ENCODE measurements around the gene PCMT1.
"Not testable (repeated sequence)": the region's sequence is repeated elsewhere in the genome, so short reads cannot be mapped to it uniquely, and the experiment has no call there.

PCMT1 gene

GRCh38 chr6:149823013-149823412 is 73.5 kb downstream of the PCMT1 start:
- DNase-seq, result no peak

DNA sequence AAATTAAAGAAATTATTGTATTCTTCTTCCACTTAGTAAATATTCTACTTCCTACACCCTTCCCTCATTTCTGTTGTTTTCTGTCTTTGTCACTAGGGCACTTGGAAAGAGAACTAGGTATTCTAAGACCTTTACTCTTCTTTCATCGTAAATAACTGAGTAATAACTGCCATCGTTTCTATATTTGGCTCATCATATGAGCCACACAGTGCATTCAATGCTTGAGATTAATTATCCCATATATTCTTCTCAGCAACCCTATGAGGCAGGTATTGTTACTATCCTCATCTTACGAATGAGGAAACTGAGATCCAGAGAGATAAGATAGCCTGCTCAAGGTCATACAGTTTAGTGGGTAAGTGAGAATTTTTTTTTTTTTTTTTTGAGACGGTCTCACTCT is 75.8 kb downstream of the PCMT1 start:
- DNase-seq, result no peak

- no peak for DNase-seq
Measured at GRCh38 chr6:149830731-149831307, 81.3 kb downstream of the PCMT1 start.

GRCh38 chr6:149831308-149831820 is 81.8 kb downstream of the PCMT1 start:
- DNase-seq, result no peak

DNA sequence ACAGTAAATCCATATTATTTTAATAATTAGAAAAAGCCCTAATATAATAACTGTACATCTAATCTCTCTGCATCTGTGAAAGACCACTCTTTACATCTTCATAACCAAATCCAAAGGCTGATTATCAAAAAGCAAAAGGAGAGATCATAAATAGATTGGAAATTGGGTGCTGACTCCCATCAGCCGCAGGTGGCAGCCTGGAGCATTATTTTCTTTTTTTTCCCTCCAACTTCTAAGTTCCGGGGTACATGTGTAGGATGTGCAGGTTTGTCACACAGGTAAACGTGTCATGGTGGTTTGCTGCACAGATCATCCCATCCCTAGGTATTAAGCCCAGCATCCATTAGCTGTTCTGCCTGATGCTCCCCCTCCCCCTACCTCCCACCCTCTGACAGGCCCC is 84.1 kb downstream of the PCMT1 start:
- DNase-seq, result no peak

DNA sequence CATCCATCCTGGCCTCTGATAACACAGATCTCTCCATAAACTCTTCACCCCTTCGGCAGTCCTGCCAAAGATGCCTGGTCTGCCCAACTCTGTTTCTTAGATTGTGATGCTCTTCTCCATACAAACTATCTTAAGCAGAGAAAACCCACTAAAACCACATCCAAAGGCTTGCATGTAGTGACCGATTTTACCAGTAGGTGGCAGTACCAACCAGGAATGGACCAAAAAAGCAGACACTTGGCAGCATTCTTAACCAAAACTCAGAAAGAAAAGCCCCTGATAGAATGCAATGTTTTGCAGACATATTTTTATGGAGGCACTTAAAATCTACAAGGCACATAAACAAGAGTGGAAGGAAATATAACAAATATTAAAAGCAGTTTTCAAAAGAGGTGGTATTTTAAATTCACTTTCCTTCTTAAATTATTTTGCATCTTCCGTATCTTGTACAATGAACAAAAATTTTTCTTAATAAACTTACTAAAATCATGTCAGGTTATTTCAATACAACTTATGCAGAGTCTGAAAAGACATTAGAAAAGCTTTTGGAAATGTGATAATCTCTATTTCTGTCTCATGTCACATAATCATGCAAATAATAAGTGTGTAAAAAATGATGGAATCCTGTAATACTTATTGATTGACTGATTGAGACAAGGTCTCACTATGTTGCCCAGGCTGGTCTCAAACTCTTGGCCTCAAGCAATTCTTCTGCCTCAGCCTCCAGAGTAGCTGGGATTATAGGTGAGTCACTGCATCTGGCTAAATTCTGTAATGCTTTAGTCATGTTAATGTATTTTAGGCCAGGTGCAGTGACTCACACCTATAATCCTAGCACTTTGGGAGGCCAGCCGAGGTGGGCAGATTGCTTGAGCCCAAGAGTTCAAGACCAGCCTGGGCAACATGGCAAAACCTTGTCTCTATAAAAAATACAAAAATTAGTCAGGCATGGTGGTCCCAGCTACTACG is 85.3 kb downstream of the PCMT1 start:
- DNase-seq, result peak; percentile 24

DNA sequence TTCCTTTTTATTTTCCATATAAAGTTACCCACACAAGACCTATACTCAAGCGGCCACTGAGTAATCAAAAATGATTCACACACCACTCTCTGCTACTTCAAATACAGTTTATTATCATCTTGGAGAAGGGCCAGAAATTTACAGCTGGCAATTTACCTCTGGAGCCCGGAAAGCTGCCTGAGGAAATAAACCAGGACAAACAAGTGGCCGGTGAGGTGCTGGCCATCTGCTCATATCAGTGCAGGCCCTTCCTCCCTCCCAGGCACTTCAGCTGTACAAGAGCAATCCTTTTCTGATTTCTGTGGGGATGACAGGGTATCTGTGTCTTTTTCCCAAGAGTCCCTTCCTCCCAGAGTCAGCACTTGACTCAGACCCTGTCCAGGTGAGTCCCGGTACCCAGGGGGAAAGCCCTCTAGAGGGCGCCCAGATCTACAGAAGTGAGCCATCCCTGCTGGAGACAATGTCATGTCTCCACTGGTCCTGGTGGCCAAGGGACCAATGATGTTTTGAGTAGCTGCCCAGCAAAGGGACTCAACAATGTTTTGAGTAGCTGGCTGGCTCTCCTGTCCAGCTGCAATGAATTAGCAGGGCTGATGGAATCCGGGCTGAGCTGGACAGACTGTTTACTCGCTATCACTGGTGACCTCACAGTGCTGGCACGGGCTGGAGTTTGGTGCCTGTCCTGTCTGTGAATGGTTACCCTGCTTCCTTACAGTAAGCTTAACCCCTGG is 91.0 kb downstream of the PCMT1 start:
- peak; percentile 95 for DNase-seq

DNA sequence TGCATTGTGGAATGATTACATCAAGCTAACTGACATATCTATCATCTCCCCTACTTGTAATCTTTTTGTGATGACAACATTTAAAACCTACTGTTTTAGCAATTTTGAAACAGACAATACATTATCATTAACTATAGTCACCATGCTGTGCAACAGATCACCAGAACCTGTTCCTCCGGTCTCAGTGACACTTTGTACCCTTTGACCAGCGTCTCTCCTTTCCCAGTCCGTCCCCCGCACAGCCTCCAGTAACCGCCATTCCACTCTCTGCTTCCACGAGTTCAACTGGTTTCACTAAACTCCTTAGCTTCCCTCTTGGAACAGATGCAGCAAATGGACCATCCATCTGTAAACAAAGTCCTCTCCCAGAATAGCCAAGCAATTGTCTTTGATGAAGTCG is 92.8 kb downstream of the PCMT1 start:
- no peak for DNase-seq

DNA sequence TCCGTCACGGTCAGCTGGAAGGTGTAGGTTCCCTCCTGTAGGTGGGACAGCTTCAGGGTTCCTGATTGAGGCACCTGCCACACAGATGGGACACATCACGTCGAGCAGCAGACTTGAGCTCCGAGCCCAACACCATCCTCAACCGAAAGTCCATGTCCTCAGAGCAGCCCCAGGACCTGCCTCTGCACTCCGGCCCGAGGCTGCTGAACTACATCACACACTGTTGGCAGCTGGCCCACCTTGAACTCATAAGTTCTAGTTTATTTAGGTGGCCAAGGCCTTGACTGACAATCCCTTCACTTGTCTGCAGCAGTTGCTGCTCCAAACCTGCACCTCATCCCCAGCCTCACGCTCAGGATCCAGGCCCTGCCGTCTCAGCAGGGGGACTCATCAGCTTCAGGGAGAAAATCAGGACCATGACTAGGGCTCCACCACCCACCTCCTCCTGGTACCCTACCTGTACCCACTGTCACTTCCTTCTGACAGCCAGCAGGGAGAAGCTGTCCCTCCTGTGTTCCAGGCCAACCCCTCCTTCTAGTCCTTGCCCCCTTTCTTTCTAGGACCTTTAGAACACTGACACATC is 93.6 kb downstream of the PCMT1 start:
- no peak for DNase-seq

DNA sequence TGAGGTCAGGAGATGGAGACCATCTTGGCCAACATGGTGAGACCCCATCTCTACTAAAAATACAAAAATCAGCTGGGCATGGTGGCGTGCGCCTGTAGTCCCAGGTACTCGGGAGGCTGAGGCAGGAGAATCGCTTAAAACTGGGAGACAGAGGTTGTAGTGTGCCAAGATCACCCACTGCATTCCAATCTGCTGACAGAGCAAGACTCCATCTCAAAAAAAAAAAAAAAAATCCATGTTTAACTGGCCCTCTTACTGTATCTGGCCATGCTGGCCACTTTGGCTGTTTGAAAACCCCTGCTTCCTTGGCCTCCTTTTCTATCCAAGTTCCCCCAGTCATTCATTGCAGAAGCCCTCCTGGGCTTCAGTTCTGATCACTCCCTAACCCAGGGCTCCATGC is 94.5 kb downstream of the PCMT1 start:
- not testable (repeated sequence) for DNase-seq

DNA sequence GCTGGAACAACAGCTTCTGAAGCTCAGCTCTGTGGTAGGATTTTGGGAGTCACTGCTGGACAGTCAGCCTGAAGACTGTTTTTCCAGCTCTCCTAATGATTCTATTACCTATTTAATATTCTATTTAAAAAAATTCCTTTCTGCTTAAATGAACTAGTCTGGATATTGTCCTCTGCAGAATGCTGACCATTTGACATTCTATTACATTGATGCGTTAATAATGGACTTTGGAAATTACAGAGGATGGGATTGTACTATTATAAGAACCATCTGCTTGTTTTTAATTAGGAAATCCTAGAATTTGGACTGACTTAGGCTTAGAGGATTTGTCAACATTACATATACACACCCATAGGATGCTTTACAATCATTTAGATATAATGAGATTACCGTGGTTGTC is 94.9 kb downstream of the PCMT1 start:
- no peak for DNase-seq

DNA sequence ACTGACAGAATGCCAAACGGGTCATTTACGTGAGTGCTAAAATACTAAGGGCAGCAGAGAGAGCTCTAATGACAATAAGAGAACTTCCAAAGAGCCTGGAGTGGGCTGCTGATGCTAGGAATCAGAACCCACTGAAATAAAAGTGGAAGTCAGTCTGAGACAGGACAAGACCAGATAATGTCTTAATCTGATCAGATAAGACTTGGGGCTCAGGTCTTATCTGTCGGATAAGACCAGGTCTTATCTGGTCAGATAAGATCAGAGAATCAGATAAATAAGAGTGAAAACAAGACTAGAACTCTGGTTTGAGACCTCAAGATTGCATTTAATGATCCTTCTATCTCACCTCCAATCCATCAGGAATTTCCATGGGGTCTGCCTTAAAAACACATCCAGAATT is 96.0 kb downstream of the PCMT1 start:
- no peak for DNase-seq

GRCh38 chr6:149846321-149846720 is 96.8 kb downstream of the PCMT1 start:
- DNase-seq, result peak; percentile 82

- DNase-seq, result no peak
Measured at GRCh38 chr6:149847939-149848267, 98.4 kb downstream of the PCMT1 start.

DNA sequence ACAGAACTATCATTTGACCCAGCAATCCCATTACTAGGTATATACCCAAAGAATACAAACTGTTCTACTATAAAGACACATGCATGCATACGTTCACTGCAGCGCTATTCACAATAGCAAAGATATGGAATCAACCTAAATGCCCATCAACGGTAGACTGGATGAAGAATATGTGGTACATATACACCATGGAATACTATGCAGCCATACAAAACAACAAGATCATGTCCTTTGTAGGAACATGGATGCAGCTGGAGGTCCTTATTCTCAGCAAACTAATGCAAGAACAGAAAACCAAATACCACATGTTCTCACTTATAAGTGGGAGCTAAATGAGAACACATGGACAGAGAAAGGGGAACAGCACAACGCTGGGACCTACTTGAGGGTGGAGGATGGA is 98.8 kb downstream of the PCMT1 start:
- DNase-seq, result not testable (repeated sequence)

DNA sequence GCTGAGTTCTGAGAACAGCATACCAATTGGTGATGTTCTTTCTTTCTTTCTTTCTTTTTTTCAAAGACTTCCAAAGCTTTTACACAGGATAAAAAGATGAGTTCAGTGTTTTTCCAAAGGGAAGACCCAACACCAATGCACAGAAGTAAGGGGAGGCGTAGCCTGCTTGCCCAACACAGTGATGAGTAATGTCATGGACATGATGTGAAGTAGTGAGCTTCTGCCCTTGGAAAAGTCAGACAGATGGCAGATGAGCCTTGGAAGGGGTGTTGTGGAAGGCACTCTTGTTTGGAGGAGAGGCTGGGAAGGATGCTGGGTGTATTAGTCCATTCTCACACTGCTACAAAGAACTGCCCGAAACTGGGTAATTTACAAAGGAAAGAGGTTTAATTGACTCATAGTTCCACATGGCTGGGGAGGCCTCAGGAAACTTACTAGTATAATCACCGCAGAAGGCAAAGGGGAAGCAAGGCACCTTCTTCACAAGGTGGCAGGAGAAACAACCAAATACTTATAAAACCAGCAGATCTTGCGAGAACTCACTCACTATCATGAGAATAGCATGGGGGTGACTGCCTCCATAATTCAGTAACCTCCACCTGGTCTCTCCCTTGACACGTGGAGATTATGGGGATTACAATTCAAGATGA is 102.0 kb downstream of the PCMT1 start:
- no peak for DNase-seq

DNA sequence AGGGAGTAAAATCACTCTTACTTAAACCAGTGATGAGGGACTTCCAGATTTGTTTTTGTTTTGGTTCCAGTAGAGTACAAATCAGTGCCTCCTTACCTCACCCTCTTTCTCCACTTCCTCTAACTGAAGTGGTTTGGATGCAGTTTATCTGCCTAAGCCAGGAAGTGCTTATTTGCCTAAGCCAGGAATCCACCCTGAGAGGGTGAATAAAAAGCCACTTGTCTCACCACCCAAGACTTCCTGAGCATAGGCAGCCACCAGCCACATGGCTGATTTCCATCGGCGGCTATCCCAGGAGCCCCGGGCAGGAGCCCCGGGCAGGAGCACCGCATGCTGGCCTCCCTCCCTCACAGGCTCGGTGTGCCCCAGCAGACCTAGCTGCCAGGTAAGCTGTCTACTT is 102.6 kb downstream of the PCMT1 start:
- DNase-seq, result peak; percentile 93

DNA sequence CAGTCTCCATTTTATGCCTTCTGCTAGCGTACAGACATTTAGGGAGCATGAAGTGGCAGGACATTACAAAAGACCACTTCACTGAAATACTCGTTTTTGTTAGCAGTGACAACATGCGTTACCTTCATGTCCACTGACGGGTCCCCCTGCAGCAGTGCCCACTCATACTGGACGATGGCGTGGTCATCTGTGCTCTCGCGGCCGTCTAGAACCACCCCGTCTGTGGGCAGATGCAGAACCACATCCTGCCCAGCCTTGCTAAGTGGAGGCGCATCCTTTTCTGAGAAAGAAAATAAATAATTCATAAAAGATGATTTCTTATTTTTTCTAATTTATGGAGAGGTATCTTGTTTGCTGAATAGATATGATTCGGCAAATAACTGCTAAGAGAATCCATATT is 103.3 kb downstream of the PCMT1 start:
- no peak for DNase-seq

GRCh38 chr6:149854017-149854416 is 104.5 kb downstream of the PCMT1 start:
- DNase-seq, result not testable (repeated sequence)

GRCh38 chr6:149854532-149854931 is 105.0 kb downstream of the PCMT1 start:
- DNase-seq, result no peak

DNA sequence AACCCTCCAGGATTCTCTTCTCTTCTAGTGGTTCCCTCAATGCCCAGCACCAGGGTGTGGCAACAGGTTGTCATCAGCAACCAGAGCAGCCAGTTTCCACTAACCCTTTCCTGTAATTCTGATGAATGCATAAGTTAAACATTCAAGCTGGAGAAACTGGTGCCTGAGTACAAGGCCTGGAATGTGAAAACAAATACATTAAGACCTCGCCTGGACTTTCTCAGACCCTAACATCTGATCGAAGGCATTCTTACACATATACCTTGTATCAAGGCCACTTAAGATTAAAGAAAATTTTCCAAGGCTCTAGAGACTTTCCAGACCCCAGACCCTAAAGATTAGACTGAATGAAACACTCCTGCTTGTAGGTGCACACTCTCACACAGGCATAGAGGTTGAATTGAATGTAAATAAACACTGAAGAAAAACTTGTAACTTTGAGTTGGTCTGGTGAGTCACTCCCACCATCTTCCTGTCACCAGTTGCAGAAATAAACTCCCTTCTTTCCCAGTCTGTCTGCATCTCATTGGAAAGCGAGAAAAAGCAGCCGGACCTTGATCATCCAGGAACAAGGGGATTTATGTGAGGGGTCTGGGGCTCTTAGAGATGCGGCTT is 105.6 kb downstream of the PCMT1 start:
- DNase-seq, result no peak

- no peak for DNase-seq
Measured at GRCh38 chr6:149855741-149856140, 106.2 kb downstream of the PCMT1 start.

Measured in DMS79 (cell line).